ENCODE results near the gene PRKCH. TPM values are rescaled to one million over a fixed set of nuclear protein-coding genes. Genes with fewer than 3 reads are reported as not detected.

The PRKCH gene
- total RNA-seq, 2 experiments from 2014 or later = 109 to 145 TPM

DNA sequence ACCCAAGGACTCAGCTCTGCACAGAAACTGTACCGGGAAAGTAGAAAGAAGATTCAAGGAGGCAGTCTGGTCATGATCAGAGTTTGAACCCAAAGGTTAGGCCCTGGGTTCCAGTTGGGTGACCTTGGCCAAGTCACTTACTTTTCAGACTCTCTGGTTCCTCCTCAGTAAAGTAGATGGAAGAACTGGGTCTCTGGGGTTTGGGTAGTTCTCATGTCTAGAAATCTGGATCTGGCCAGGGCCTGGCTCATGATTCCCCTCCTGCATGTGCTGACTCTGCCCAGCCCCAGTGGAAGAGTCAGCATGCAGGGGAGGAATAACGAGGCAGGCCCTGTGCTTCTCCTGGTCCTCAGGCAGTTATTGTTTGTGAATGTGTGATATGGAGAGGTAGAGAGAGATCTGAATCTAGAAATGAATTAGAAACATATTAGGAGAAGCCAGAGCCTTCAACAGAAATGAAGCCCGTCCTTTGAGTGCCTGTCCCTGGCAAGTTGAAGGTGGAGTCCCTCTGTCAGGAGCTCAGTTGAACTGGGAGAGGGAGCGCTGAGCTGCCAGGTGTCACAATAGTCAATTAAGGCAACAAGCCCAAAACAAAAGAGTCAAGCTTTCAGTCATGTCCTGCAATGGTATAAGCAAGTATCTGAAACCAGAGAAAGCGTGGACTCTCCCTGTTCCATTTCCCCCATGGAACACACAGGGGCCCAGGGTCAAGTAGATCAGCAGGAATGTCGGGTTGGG lies 242.7 kb downstream of the PRKCH start:
- intact Hi-C loops (cut with DNase I, micrococcal nuclease) = loop anchor here (1.0 to 2.0 kb wide), 6 partner anchors 31 to 98 kb away; no protein-coding TSS in a partner anchor
- Mint-ChIP-seq H3K27ac (peak overlapping the region; percentile 89), H3K9me3 (ENCODE audit: low read depth) (peaks cover 2% of the 10 kb centered on the region), H3K36me3 (ENCODE audit: low read depth) (peaks cover 5% of the 10 kb centered on the region), H3K4me3 (no peak overlapping the region), H3K4me1 (peaks cover 73% of the 10 kb centered on the region), H3K27me3 (no peaks in the 10 kb centered on the region)
- ChIA-PET CTCF (interaction anchor here (0.7 to 1.0 kb wide), 4 partner anchors 12 to 128 kb away, joined by 3 to 6 read pairs (median 3); no protein-coding TSS in a partner anchor), POLR2A (no interaction called here)
- DNase-seq = no peak
- no peak for ATAC-seq

- ChIA-PET CTCF (interaction anchor here (0.7 to 1.0 kb wide), 4 partner anchors 13 to 127 kb away, joined by 3 to 6 read pairs (median 3); no protein-coding TSS in a partner anchor), POLR2A (no interaction called here)
- DNase-seq = no peak
- H3K27me3 Mint-ChIP-seq = no peaks in the 10 kb centered on the region
- peaks cover 2% of the 10 kb centered on the region for H3K9me3 Mint-ChIP-seq (ENCODE audit: low read depth)
- peaks cover 5% of the 10 kb centered on the region for H3K36me3 Mint-ChIP-seq (ENCODE audit: low read depth)
- no peak overlapping the region for H3K4me3 Mint-ChIP-seq
- peak overlapping the region; percentile 89 for H3K27ac Mint-ChIP-seq
- intact Hi-C loops (cut with DNase I, micrococcal nuclease) = no loop called here
- no peak for ATAC-seq
- peaks cover 79% of the 10 kb centered on the region for H3K4me1 Mint-ChIP-seq
These were observed 243.3 kb downstream of the PRKCH start for GRCh38 chr14:61564618-61565091.

GRCh38 chr14:61565181-61565580 lies 243.8 kb downstream of the PRKCH start:
- peaks cover 5% of the 10 kb centered on the region for H3K36me3 Mint-ChIP-seq (ENCODE audit: low read depth)
- ChIA-PET POLR2A (interaction anchor here (1.0 to 1.9 kb wide), 2 partner anchors 12 to 14 kb away, joined by 4 to 5 read pairs; no protein-coding TSS in a partner anchor), CTCF (interaction anchor here (0.8 to 2.1 kb wide), 4 partner anchors 14 to 88 kb away, joined by 3 to 8 read pairs (median 4); no protein-coding TSS in a partner anchor)
- intact Hi-C loops (cut with DNase I, micrococcal nuclease) = no loop called here
- H3K27ac Mint-ChIP-seq = peak overlapping the region; percentile 6
- no peak for DNase-seq
- ATAC-seq = no peak
- peaks cover 2% of the 10 kb centered on the region for H3K9me3 Mint-ChIP-seq (ENCODE audit: low read depth)
- H3K27me3 Mint-ChIP-seq = no peaks in the 10 kb centered on the region
- peaks cover 84% of the 10 kb centered on the region for H3K4me1 Mint-ChIP-seq
- no peak overlapping the region for H3K4me3 Mint-ChIP-seq

- CTCF ChIA-PET = interaction anchor here (0.7 to 2.1 kb wide), 7 partner anchors 8 to 105 kb away, joined by 3 to 8 read pairs (median 3); no protein-coding TSS in a partner anchor
- peak overlapping the region; percentile 53 for H3K27ac Mint-ChIP-seq
- POLR2A ChIA-PET = interaction anchor here (1.0 to 1.9 kb wide), 2 partner anchors 13 to 14 kb away, joined by 4 to 5 read pairs; no protein-coding TSS in a partner anchor
- H3K27me3 Mint-ChIP-seq = no peaks in the 10 kb centered on the region
- intact Hi-C loops (cut with DNase I, micrococcal nuclease) = no loop called here
- DNase-seq = no peak
- peaks cover 5% of the 10 kb centered on the region for H3K36me3 Mint-ChIP-seq (ENCODE audit: low read depth)
- H3K4me1 Mint-ChIP-seq = peaks cover 88% of the 10 kb centered on the region
- no peak for ATAC-seq
- no peak overlapping the region for H3K4me3 Mint-ChIP-seq
- peaks cover 2% of the 10 kb centered on the region for H3K9me3 Mint-ChIP-seq (ENCODE audit: low read depth)
These were observed 244.6 kb downstream of the PRKCH start for GRCh38 chr14:61565836-61566536.

GRCh38 chr14:61566537-61567225 lies 245.3 kb downstream of the PRKCH start:
- Mint-ChIP-seq H3K4me3 (no peak overlapping the region), H3K9me3 (ENCODE audit: low read depth) (peaks cover 2% of the 10 kb centered on the region), H3K4me1 (peaks cover 86% of the 10 kb centered on the region), H3K27ac (peak overlapping the region; percentile 53), H3K27me3 (peaks cover 2% of the 10 kb centered on the region), H3K36me3 (ENCODE audit: low read depth) (peaks cover 5% of the 10 kb centered on the region)
- ATAC-seq (no peak), DNase-seq (no peak)
- intact Hi-C loops (cut with DNase I, micrococcal nuclease) = no loop called here
- ChIA-PET CTCF (interaction anchor here (0.7 to 2.1 kb wide), 6 partner anchors 9 to 104 kb away, joined by 3 to 8 read pairs (median 4); no protein-coding TSS in a partner anchor), POLR2A (interaction anchor here (1.9 kb wide), 1 partner anchor 15 kb away, joined by 5 read pairs; no protein-coding TSS in a partner anchor)

GRCh38 chr14:61567838-61568571 lies 246.6 kb downstream of the PRKCH start:
- DNase-seq = no peak
- ChIA-PET POLR2A (interaction anchor here (0.6 to 1.4 kb wide), 3 partner anchors 13 to 161 kb away, joined by 3 to 6 read pairs (median 3); no protein-coding TSS in a partner anchor), CTCF (interaction anchor here (0.5 to 1.6 kb wide), 8 partner anchors 9 to 313 kb away, joined by 3 to 7 read pairs (median 4); no protein-coding TSS in a partner anchor)
- intact Hi-C loops (cut with DNase I, micrococcal nuclease) = loop anchor here (2.0 kb wide), 3 partner anchors 31 to 127 kb away; partner anchors contain the start of gene HIF1A (in 1 of the 2)
- ATAC-seq = no peak
- Mint-ChIP-seq H3K27me3 (peaks cover 3% of the 10 kb centered on the region), H3K36me3 (ENCODE audit: low read depth) (peaks cover 5% of the 10 kb centered on the region), H3K27ac (peak overlapping the region; percentile 49), H3K4me3 (peak overlapping the region; percentile 47), H3K9me3 (ENCODE audit: low read depth) (peaks cover 2% of the 10 kb centered on the region), H3K4me1 (peaks cover 80% of the 10 kb centered on the region)

DNA sequence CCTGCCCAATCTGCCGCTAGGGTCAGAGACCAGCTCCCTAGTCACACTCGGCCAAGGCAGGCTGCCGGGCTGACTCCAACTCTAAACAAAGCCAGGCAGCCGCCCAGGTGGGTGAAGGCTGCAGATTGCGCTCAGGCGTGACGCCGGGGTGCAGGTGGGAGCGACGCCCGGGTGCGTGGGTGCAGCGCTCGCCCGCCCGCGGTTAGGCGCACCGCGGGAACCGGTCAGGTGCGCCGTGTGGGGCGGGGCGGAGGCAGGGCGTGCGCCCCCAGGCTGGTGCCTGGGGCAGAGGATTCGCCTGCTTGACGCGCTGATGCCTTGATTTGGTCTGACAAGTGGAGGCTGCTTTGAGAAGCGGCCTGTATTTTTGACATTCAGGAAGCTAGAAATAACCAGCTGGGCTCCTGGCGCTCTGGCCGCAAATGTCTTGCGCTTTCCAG lies 247.2 kb downstream of the PRKCH start:
- peak; percentile 77 for DNase-seq
- H3K36me3 Mint-ChIP-seq (ENCODE audit: low read depth) = peaks cover 5% of the 10 kb centered on the region
- H3K27ac Mint-ChIP-seq = peak overlapping the region; percentile 85
- CTCF ChIA-PET = interaction anchor here (0.5 to 1.6 kb wide), 9 partner anchors 14 to 313 kb away, joined by 3 to 7 read pairs (median 3); no protein-coding TSS in a partner anchor
- POLR2A ChIA-PET = interaction anchor here (0.6 to 1.4 kb wide), 4 partner anchors 13 to 199 kb away, joined by 3 to 6 read pairs (median 4); no protein-coding TSS in a partner anchor
- H3K27me3 Mint-ChIP-seq = peaks cover 3% of the 10 kb centered on the region
- H3K9me3 Mint-ChIP-seq (ENCODE audit: low read depth) = peaks cover 2% of the 10 kb centered on the region
- peak; percentile 50 for ATAC-seq
- H3K4me1 Mint-ChIP-seq = peaks cover 80% of the 10 kb centered on the region
- intact Hi-C loops (cut with DNase I, micrococcal nuclease) = loop anchor here (1.0 to 2.0 kb wide), 4 partner anchors 26 to 126 kb away; partner anchors contain the start of gene HIF1A (in 1 of the 2)
- peak overlapping the region; percentile 47 for H3K4me3 Mint-ChIP-seq

- Mint-ChIP-seq H3K27ac (peak overlapping the region; percentile 85), H3K27me3 (peaks cover 3% of the 10 kb centered on the region), H3K4me1 (peaks cover 80% of the 10 kb centered on the region), H3K4me3 (peak overlapping the region; percentile 49), H3K36me3 (ENCODE audit: low read depth) (no peaks in the 10 kb centered on the region), H3K9me3 (ENCODE audit: low read depth) (peaks cover 2% of the 10 kb centered on the region)
- peak; percentile 8 for ATAC-seq
- DNase-seq = no peak
- ChIA-PET POLR2A (interaction anchor here (0.5 to 1.4 kb wide), 6 partner anchors 12 to 199 kb away, joined by 3 to 6 read pairs (median 4); no protein-coding TSS in a partner anchor), CTCF (interaction anchor here (0.7 to 1.9 kb wide), 13 partner anchors 11 to 268 kb away, joined by 3 to 9 read pairs (median 4); no protein-coding TSS in a partner anchor)
- intact Hi-C loops (cut with DNase I, micrococcal nuclease) = loop anchor here (1.0 to 2.0 kb wide), 4 partner anchors 25 to 125 kb away; partner anchors contain the start of gene HIF1A (in 1 of the 2)
These were observed 247.9 kb downstream of the PRKCH start for GRCh38 chr14:61569308-61569707.

DNA sequence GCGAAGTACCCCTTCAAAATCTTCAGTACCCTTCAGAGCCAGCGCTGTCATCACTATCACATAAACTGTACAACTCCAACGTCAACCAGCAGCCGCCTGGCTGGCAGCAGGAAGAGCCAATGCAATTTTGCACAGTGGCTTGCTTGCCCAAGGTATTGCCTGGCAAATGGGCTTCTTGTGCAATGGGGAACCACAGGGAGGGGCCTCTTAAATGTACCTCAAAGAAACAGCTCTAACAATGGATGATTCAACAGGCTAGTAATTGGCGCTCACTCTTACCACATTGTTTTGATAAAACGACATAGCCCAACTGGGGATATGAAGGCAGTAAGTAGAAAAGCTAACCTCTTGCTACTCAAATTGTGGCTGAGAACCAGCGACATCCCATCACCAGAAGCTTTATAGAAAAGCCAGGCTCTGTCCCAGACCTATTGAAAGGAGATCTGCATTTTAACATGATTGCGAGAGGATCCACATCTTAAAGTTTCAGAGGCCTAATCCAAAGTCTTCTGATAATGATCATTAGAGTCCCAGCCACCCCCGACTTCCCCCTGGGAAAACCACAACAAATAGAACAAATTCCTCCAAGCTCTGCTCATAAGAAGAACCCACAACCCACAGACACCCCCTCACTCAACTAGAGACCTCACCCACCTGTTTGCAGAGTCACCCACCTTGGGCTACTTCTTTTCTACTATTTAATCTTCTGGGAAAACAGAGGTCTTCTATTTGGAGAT lies 248.6 kb downstream of the PRKCH start:
- ATAC-seq = peak; percentile 78
- no peaks in the 10 kb centered on the region for H3K36me3 Mint-ChIP-seq (ENCODE audit: low read depth)
- H3K9me3 Mint-ChIP-seq (ENCODE audit: low read depth) = peaks cover 2% of the 10 kb centered on the region

More for the DNA sequence above, 248.6 kb downstream of the PRKCH start:
- intact Hi-C loops (cut with DNase I, micrococcal nuclease) = loop anchor here (1.0 to 2.0 kb wide), 6 partner anchors 24 to 125 kb away; partner anchors contain the start of gene HIF1A (in 1 of the 2)
- peaks cover 77% of the 10 kb centered on the region for H3K4me1 Mint-ChIP-seq
- peak overlapping the region; percentile 85 for H3K27ac Mint-ChIP-seq
- ChIA-PET CTCF (interaction anchor here (0.6 to 1.9 kb wide), 10 partner anchors 11 to 268 kb away, joined by 3 to 9 read pairs (median 4); no protein-coding TSS in a partner anchor), POLR2A (interaction anchor here (0.5 to 1.5 kb wide), 8 partner anchors 11 to 141 kb away, joined by 3 to 6 read pairs (median 4); no protein-coding TSS in a partner anchor)
- peak overlapping the region; percentile 49 for H3K4me3 Mint-ChIP-seq
- peak; percentile 77 for DNase-seq
- H3K27me3 Mint-ChIP-seq = peaks cover 3% of the 10 kb centered on the region

All from activated CD4-positive, alpha-beta T cell treated with anti-CD3 and anti-CD28 coated beads for 36 hours (primary cell).